Measurements from ENCODE around the gene TMEM86A.
A peak's percentile ranks its signal among the peaks of the same experiment; 100 is the strongest.
"Not testable (repeated sequence)": the region's sequence is repeated elsewhere in the genome, so short reads cannot be mapped to it uniquely, and the experiment has no call there.

The TMEM86A gene

GRCh38 chr11:18698341-18699268 is at the start of gene TMEM86A:
TMEM86A (plus strand) TSS chr11:18698779; CDS start chr11:18698887, 108 bp downstream.
- DNase-seq = peak; percentile 14

DNA sequence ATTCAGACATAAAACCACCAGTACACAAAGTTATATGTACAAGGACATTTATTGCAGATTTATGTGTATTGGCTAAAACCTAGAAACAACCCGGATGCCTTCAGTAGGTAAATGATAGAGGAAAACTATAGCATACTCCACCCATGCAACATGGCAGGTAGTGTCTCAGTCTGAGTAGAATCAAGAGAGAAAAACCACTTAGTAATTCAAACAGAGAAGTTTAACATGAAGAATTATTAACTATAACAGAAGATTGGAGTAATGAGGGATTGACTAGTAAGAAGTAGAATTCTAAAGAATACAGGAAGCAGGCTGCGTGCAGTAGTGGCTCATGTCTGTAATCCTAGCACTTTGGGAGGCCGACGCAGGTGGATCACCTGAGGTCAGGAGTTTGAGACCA is 48.2 kb upstream of the TMEM86A start:
- no peak for DNase-seq

- no peak for DNase-seq
Measured at GRCh38 chr11:18650859-18651557, 47.6 kb upstream of the TMEM86A start.

- DNase-seq = no peak
Measured at GRCh38 chr11:18657673-18658072, 40.9 kb upstream of the TMEM86A start.

- not testable (repeated sequence) for DNase-seq
Measured at GRCh38 chr11:18665353-18665872, 33.2 kb upstream of the TMEM86A start.

GRCh38 chr11:18668131-18668530 is 30.4 kb upstream of the TMEM86A start:
- no peak for DNase-seq

GRCh38 chr11:18669219-18669596 is 29.4 kb upstream of the TMEM86A start:
- DNase-seq = no peak

GRCh38 chr11:18669711-18670110 is 28.9 kb upstream of the TMEM86A start:
- no peak for DNase-seq

GRCh38 chr11:18671246-18671645 is 27.3 kb upstream of the TMEM86A start:
- no peak for DNase-seq

- not testable (repeated sequence) for DNase-seq
Measured at GRCh38 chr11:18672209-18672608, 26.4 kb upstream of the TMEM86A start.

GRCh38 chr11:18676803-18677202 is 21.8 kb upstream of the TMEM86A start:
- no peak for DNase-seq

- DNase-seq = no peak
Measured at GRCh38 chr11:18677560-18677959, 21.0 kb upstream of the TMEM86A start.

DNA sequence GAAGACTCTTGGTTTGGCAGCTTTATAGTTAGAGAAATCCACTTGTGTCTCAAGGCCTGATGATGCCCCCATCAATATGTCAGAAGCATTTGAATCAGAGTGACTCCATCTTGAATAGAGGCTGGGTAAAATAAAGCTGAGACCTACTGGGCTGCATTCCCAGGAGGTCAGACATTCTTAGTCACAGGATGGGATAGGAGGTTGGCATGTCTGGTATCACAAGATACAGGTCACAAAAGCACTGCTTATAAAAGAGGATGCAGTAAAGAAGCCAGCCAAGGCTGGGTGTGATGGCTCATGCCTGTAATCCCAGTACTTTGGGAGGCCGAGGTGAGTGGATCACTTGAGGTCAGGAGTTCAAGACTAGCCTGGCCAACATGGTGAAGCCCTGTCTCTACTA is 16.6 kb upstream of the TMEM86A start:
- not testable (repeated sequence) for DNase-seq

DNA sequence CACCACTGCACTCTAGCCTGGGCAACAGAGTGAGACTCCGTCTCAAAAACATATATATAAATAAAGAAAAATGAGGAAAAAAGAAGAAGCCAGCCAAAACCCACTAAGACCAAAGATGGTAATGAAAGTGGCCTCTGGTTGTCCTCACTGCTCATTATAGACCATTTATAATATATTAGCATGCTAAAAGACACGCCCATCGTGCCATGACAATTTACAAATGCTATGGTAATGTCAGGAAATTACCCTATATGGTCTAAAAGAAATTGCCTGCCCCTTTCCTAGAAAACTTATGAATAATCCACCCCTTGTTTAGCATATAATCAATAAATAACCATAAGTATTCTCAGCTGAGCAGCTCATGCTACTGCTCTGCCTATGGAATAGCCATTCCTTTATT is 16.1 kb upstream of the TMEM86A start:
- DNase-seq = no peak

DNA sequence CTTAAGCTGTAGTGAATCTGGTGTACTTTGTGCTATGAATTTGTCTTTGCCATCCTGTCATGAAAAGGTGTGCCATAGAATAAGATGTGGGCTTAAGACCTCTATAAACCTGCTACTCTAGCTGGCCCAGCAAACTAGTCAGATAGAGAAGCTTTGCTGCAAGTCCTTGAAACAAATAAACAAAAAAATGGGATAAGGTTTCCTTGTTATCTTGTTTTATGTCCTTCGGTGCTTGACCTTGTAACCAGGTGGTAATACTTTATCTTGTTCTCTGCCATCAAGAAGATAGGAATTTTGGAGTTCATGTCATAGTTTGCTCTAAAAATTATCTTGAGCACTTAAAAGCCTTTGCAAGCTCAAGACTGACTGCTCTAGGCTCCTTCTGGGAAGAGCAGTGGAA is 14.3 kb upstream of the TMEM86A start:
- no peak for DNase-seq

DNA sequence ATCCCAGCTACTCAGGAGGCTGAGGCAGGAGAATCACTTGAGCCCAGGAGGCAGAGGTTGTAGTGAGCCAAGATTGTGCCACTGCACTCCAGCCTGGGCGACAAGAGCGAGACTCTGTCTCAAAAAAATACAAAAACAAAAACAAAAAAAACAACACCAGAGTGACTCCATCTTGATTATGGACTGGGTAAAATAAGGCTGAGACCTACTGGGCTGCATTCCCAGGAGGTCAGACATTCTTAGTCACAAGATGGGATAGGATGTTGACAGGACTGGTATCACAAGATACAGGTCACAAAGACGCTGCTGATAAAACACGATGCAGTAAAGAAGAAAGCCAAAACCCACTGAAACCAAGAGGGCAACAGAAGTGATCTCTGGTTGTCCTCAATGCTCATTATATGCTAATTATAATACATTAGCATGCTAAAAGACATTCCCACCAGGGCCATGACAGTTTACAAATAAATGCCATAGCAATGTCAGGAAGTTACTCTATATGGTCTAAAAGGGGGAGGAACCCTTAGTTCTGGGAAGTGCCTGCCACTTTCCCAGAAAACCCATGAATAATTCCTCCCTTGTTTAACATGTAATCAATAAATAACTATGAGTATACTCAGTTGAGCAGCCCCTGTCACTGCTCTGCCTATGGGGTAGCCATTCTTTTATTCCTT is 7.0 kb upstream of the TMEM86A start:
- DNase-seq = not testable (repeated sequence)

DNA sequence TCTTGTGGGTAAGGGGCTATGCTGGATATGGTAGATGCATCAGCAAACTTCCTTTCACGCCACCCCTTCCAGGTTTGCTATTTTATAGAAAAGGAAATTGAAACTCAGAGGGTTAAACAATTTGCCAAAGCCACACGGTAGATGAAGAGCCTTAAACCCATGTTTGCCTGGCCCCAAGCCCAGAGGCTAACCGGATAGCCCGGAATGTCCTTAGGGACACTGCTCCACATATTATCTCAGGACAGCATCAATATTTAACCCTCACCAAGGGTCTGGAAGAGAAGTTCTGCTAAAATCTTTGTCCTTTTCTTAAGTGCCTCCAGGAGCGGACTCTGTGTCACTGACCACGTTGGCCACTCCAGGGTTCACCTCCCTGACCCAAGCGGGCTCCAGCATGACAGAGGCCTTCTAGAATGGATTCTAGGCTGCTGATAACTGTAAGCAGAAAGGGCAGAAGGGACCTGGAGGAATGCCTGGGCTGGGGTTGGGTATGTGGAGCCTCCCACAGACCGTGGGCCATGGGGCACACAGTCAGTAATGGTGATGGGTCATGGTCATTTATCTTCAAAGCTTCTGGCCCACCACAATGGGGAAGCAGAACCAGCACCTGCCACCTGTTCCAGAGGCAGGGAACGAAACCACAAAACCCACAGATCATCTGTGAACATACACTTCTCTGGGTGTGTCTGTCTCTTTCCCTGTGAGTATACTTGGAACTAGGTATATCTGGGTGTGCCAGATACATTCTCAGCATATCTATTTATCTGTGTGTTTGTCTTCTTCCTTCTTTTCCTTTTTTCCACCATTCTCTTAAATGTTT is 5.4 kb upstream of the TMEM86A start:
- no peak for DNase-seq

- DNase-seq = no peak
Measured at GRCh38 chr11:18696638-18697225, 1.8 kb upstream of the TMEM86A start.

DNA sequence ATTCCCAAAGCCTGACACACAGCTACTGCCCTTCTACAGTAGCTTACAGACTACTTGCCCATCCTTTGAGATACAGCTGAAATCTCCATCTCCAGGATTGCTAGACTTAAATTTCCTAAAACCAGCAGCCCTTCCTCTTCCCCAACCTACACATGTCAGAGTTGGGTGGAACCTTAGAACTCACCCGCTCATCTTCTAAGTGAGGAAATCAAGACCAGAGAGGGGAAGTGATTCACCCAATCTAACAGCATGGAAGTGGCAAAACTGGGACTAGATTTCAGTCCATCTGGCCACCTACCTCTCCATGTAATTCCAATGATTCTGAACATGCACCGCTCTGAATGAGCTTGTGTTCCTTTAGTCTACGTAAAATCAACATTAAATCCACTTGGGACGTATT is 1.0 kb upstream of the TMEM86A start:
- no peak for DNase-seq

DNA sequence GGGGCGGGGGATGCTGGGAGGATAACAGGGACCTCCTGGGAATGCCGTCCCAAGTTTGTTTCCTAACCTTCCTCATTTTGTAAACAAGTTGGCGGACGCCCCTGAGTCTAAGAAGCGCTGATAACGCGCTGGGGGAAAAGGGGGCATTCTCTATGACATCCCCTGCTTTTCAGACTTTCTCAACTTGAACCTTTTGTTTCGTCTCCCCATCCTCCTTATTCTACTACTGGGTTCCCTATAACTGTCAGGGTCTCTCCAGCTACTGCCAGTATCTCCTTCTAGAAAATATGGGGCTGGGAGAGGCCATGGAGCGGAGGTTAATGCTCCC is 654 bp downstream of the TMEM86A start:
- no peak for DNase-seq

- no peak for DNase-seq
Measured at GRCh38 chr11:18699848-18700261, 1.3 kb downstream of the TMEM86A start.

DNA sequence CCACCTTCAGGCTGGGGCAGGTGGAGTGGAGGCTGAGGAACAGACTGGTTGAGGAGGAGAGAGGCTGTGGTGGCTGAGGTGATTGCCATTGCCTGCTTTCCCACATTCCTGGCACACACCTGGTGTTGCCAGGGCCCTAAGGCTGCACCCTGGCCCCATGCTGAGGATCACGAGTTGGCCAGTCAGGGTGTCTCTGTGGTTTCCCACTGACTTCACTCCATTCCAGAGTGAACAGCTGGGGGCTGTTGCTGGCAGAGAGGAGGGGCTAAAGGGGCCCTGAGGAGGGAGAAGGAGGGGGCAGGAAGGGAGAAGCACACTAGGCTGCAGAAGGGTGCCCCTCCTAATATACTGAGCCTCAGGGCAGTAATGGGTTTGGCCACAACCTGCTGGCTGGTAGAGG is 1.8 kb downstream of the TMEM86A start:
- no peak for DNase-seq
